Activated T-cell treated with anti-CD3 and anti-CD28 coated beads, Interleukin-2, amount 50 U/mL, for 4 hours (primary cell): ENCODE measurements around the gene FAT2. TPM values are rescaled to one million over a fixed set of nuclear protein-coding genes. Genes with fewer than 3 reads are reported as not detected.

Experiments used
- ATAC-seq, 2 donors: fragments of 200-7000 bp; cut with Tn5 transposase; one replicate each; pipeline ENCODE4 v1.10.0; 2021
- DNase-seq: peaks from one replicate; pipeline ENCODE4 v3.0.0-alpha.2; 2020
- H3K27me3 Mint-ChIP-seq: one replicate; pipeline ENCODE4 v1.8.0; 2021; ENCODE audit warnings: low read depth, mixed read lengths
- H3K36me3 Mint-ChIP-seq: one replicate; pipeline ENCODE4 v1.8.0; 2022; ENCODE audit warnings: mixed read lengths; ENCODE audit not compliant: insufficient read depth
- H3K4me1 Mint-ChIP-seq: one replicate; pipeline ENCODE4 v1.8.0; 2021; ENCODE audit warnings: low read depth, mixed read lengths
- H3K4me3 Mint-ChIP-seq: one replicate; pipeline ENCODE4 v1.8.0; 2021; ENCODE audit warnings: mild to moderate bottlenecking, moderate library complexity, mixed read lengths
- H3K9me3 Mint-ChIP-seq: one replicate; pipeline ENCODE4 v1.8.0; 2021; ENCODE audit warnings: mixed read lengths
- total RNA-seq, 3 donors: library from RNA; stranded (reverse); gene quantifications; one replicate each; pipeline ENCODE4 v1.2.1, GENCODE V29; 2021

Gene FAT2
- total RNA-seq, 3 donors from 2014 or later: not detected

DNA sequence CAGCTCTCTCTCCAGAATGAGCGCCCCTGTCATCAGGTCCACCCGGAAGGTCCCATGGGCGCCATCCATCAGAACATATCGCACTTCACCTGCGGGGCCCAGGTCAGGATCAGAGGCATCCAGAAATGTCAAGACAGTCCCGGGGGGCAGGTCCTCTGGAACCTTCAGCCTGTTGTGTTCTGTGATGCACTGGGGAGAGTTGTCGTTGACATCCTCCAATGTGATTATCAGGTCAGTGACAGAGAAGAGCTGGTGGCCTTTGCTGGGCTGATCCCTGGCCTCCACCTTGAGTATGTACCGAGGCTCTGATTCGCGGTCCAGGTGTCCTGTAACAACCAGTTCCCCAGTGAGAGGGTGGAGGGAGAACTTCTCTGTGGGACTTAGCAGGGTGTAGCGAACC is 25.2 kb downstream of the FAT2 start:
- no peak for ATAC-seq
- H3K36me3 Mint-ChIP-seq: no peaks in the 10 kb centered on the region
- no peak overlapping the region for H3K4me3 Mint-ChIP-seq

DNA sequence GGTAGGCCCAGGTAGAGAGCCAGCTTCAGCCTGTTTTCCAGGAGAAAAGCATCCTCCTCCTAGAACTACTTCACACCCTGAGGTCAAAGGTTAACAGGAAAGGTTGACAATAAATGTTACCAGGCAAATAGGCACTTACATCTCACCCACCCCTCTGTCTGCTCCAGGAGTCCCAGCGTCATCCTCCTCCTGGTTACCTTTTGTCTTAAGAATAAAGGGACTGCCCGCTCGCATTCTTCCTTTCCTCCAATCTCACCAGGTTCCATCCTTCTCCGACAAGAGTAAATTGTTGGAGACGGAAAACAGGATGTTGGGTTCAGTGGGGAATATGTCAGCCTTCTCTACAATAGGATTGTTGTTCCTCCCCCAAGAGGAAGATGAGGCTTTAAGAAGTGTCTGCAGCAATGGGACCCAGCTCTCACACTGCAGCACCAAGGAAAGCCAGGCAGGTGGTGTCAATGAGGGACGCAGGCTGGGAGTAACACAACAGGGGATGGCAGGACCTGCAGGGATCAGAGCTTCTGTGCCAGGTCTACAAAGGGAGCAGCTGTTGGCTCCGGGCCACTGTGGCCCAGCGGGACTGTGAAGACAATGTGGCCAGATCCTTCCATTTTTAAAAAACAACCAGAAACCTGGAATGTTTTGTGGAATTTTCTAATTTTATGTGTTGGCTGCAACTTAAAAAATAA is 29.0 kb downstream of the FAT2 start:
- peaks cover 3% of the 10 kb centered on the region for H3K27me3 Mint-ChIP-seq
- H3K36me3 Mint-ChIP-seq: no peaks in the 10 kb centered on the region
- H3K4me3 Mint-ChIP-seq: no peak overlapping the region
- no peak for ATAC-seq
- H3K4me1 Mint-ChIP-seq: no peaks in the 10 kb centered on the region
- no peaks in the 10 kb centered on the region for H3K9me3 Mint-ChIP-seq
- DNase-seq: no peak

More for the DNA sequence above, 25.2 kb downstream of the FAT2 start:
- Mint-ChIP-seq H3K4me1 (peaks cover 3% of the 10 kb centered on the region), H3K9me3 (no peaks in the 10 kb centered on the region), H3K27me3 (peaks cover 10% of the 10 kb centered on the region)
- no peak for DNase-seq

DNA sequence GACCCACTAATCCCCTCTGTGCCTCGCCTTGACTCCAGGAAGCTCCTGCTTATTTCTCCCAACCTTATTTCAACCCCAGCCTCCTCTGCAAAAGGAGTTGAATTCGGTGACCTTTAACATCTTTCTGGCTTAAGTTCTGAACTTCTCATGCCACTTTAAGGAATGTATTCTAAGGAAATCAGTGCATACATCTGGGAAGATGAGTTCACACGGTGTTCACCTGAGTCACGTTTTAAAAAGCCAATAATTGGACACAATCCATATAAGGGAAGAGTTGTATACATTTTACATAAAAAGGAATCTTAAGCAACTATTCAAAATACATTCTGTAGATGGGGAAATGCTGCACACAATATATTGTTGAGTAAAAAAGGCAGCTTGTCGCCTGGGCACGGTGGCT is 33.2 kb downstream of the FAT2 start:
- no peaks in the 10 kb centered on the region for H3K9me3 Mint-ChIP-seq
- H3K4me3 Mint-ChIP-seq: no peak overlapping the region
- no peaks in the 10 kb centered on the region for H3K27me3 Mint-ChIP-seq
- ATAC-seq (no peak), DNase-seq (no peak)
- H3K36me3 Mint-ChIP-seq: no peaks in the 10 kb centered on the region
- no peaks in the 10 kb centered on the region for H3K4me1 Mint-ChIP-seq

DNA sequence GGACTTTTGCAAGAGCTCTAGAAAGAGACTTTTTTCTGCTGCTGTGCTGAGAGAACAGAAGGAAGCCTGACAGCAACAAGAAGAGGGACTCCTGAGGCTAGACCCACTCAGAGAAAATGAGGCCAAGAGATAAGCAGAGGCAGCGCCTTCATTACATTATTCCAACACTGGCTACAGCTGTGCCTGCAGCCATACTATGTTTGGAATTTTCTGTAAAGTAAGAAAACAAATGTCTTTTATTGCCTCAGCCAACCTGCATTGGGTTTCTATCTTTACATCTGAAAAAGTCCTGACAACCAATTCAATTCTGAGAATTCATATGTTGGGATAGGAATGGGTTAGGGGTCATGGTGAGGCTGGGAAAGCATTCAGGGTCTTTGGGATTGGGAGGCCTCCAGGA is 33.7 kb downstream of the FAT2 start:
- Mint-ChIP-seq H3K36me3 (no peaks in the 10 kb centered on the region), H3K4me3 (no peak overlapping the region), H3K4me1 (no peaks in the 10 kb centered on the region), H3K27me3 (no peaks in the 10 kb centered on the region), H3K9me3 (no peaks in the 10 kb centered on the region)
- ATAC-seq (no peak), DNase-seq (no peak)

DNA sequence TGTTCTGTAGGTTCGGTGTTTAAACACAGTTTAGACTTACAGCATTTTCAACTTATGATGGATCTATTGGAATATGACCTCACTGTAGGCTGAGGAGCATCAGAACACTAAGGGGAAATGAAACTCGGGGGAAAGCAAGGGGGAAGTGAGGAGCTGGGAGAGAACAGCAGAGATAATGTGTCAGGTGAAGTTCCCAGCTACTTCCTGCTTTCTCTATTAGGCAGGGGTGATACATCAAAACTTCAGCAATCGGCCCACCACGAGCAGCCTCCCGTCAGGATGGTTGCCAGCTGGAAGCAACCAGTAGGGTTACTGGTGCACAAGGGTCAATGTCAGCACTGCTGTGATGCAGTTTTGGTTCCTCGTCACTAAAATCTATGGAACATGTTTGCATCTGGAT is 34.3 kb downstream of the FAT2 start:
- no peaks in the 10 kb centered on the region for H3K9me3 Mint-ChIP-seq
- ATAC-seq (no peak), DNase-seq (no peak)
- no peaks in the 10 kb centered on the region for H3K27me3 Mint-ChIP-seq
- no peaks in the 10 kb centered on the region for H3K36me3 Mint-ChIP-seq
- H3K4me1 Mint-ChIP-seq: no peaks in the 10 kb centered on the region
- no peak overlapping the region for H3K4me3 Mint-ChIP-seq

DNA sequence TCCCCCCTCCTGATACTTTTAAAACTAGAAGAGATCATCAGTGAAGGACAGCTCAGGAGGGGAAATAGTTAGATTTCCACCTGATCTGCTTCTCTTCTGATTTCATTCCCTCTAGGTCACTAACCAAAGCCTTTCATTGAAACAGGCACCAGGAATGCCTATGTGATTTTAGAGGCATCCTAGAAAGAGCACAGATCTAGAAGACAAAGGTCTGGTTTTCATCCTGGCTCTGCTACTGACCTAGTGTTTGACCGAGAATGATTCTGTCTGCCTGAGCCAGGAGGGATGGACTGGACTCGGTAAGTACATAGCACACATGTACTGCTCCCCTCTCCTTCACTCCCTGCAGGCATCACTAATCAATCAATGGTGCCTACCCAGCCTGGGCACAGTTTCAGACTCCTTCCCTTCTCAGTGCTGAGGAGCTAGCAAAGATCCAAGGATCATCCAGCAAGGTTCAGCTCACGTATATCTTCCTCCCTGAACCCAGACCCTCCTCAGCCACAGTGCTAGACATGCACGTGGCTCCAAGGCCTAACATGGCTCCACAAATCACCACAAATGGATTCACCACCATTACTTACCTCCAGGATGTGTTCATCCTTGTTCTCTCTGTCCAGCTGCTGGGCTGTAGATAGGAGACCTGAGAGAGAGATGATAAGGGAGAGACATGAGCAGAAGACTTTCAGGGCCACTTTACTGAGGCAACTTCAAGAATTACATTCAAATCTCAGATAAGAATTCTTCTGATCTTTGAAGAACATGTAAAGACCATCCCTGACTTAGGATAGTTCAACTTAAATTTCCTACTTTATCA is 35.2 kb downstream of the FAT2 start:
- no peaks in the 10 kb centered on the region for H3K27me3 Mint-ChIP-seq
- H3K4me1 Mint-ChIP-seq: no peaks in the 10 kb centered on the region

DNA sequence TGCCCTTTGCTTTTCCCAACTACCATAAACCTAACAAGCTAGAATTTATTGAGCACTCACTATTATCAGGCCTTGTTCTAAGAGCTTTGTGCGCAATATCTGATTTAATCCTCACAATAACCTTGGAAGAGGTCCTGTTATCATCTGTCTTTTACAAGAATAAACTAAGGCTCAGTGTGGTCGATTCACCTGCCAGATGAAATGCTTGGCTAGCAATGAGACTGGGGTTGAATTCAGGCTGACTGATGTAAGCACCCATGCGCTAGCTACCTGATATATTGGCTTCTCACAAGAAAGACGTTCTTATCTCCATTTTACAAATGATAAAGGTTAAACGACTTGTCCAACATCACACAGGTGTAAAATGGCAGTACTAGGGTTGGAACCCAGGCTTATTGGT is 37.4 kb downstream of the FAT2 start:
- H3K9me3 Mint-ChIP-seq: no peaks in the 10 kb centered on the region
- ATAC-seq: no peak
- no peaks in the 10 kb centered on the region for H3K27me3 Mint-ChIP-seq
- no peak overlapping the region for H3K4me3 Mint-ChIP-seq
- no peaks in the 10 kb centered on the region for H3K4me1 Mint-ChIP-seq
- H3K36me3 Mint-ChIP-seq: no peaks in the 10 kb centered on the region
- DNase-seq: no peak

More for the DNA sequence above, 35.2 kb downstream of the FAT2 start:
- H3K9me3 Mint-ChIP-seq: no peaks in the 10 kb centered on the region
- H3K4me3 Mint-ChIP-seq: no peak overlapping the region
- ATAC-seq (no peak), DNase-seq (no peak)
- H3K36me3 Mint-ChIP-seq: no peaks in the 10 kb centered on the region

DNA sequence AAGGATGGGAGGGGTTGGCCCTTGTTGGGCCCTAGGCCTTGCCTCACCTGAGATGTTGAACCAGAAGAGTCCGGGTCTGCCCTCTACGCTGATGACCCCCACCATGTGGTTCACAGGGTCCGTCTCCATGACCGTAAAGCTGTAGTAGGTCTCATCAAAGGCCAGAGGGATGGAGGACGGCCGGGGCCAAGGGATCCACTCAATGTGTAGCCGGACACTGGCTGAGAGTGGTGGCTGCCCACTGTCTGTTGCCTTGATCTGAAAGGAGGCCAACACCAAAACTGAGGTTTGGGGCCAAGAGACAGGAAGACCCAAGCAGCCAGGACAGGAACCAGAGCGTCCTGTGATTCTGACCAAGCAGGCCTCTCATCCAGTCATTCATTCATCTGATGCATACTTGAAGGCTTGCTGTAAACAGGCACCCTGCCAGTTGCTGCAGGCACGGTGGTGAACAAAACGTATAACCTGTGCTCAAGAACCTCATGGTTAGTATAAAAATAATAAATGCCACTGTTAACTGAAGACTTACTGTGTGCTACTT is 37.9 kb downstream of the FAT2 start:
- Mint-ChIP-seq H3K4me3 (no peak overlapping the region), H3K9me3 (no peaks in the 10 kb centered on the region), H3K4me1 (no peaks in the 10 kb centered on the region), H3K27me3 (no peaks in the 10 kb centered on the region), H3K36me3 (no peaks in the 10 kb centered on the region)
- ATAC-seq: no peak
- DNase-seq: no peak

DNA sequence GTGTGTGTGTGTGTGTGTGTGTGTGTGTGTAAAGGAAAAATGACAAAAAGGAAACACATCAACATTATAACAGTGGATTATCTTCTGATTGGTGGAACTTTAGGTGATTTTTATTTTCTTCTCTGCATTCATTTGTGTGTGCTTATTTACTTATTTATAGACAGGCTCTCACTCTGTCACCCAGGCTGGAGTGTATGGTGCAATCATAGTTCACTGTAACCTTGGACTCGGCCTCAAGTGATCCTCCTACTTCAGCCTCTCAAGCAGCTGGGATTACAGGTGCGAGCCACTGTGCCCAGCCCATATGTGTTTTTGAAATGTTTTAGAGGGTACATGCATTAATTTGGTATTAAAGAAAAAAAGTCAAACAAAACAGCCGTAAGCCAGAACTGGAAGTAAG is 39.1 kb downstream of the FAT2 start:
- Mint-ChIP-seq H3K4me1 (no peaks in the 10 kb centered on the region), H3K27me3 (no peaks in the 10 kb centered on the region), H3K4me3 (no peak overlapping the region), H3K9me3 (no peaks in the 10 kb centered on the region), H3K36me3 (no peaks in the 10 kb centered on the region)
- no peak for ATAC-seq
- no peak for DNase-seq

DNA sequence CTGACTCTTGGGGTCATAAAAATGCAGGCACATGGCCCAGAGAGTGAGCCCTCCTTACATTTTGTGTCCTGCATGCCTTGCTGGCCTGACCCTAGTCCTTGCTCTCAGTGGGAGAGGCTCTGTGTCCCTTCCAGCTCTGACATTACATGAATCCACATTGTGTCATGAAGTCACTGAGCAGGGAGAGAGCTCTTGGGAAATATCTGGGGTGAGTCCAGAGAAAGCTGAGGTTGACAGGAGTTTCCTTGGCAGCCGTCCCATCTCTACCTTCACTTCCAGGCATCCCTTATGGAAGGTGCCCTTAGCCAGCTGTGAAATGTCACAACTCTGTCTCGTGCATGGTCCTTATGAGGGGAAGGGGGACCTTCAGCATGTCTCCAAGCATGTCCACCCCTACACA is 41.0 kb downstream of the FAT2 start:
- H3K27me3 Mint-ChIP-seq: no peaks in the 10 kb centered on the region
- ATAC-seq (no peak), DNase-seq (no peak)
- no peak overlapping the region for H3K4me3 Mint-ChIP-seq
- H3K9me3 Mint-ChIP-seq: no peaks in the 10 kb centered on the region
- H3K4me1 Mint-ChIP-seq: no peaks in the 10 kb centered on the region
- no peaks in the 10 kb centered on the region for H3K36me3 Mint-ChIP-seq

DNA sequence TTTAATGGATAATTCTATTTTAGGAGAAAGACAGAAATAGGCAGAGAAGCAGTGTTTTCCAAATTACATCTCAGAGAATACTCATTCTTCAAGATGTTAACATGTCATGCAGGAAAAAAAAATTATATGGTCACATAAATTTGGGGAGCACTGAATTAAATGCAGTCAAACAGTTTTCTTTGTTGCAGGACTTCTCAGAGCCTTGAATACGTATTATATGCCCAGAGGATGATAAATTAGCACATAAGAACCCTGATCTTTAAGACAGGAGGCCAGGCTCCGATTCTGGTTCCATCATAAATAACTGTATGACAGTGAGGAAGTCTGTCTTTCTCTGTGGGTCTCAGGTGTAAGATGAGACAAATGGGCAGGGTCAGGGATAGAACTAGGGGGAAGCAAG is 41.4 kb downstream of the FAT2 start:
- Mint-ChIP-seq H3K36me3 (no peaks in the 10 kb centered on the region), H3K9me3 (no peaks in the 10 kb centered on the region), H3K4me1 (no peaks in the 10 kb centered on the region), H3K4me3 (no peak overlapping the region), H3K27me3 (no peaks in the 10 kb centered on the region)
- ATAC-seq: no peak
- no peak for DNase-seq

DNA sequence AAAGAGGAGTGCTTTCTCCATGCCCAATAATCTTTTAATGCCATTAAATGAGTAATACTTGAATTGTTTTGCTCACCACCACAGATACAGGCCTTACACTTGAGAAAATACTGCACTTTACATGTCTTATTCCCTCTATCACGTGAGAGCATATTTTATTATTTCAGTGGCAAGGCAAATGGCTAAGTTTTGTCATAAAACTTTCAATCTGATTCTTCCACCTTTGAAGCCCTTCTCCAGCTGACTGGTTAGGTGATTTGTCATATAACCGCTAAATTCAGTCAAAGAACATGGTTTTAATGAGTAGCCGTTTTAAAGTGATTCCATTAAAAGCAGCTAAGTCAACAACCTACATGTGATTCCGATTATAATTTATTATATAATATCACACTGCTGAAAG is 43.8 kb downstream of the FAT2 start:
- ATAC-seq: no peak
- Mint-ChIP-seq H3K27me3 (no peaks in the 10 kb centered on the region), H3K36me3 (no peaks in the 10 kb centered on the region), H3K9me3 (no peaks in the 10 kb centered on the region), H3K4me3 (no peak overlapping the region), H3K4me1 (no peaks in the 10 kb centered on the region)
- no peak for DNase-seq

DNA sequence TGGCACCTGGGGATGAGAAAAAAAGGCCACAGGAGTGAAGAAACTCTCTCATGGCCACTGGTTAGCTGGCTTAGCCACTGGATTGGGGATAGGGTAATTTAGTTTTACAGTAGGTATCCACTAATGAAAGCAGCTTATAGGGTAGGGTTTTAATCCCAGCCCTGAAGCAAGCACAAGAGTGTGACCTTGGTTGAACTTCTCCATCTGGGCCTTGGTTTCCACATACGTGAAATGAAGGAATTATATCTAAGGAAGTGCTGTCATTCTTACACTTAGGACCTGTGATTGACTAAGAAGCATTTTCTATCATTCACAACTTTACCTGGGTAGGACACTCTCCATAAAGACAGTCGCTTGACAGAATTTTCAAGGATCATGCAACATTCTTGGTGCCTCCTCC is 49.6 kb downstream of the FAT2 start:
- Mint-ChIP-seq H3K4me1 (no peaks in the 10 kb centered on the region), H3K36me3 (no peaks in the 10 kb centered on the region), H3K27me3 (no peaks in the 10 kb centered on the region), H3K4me3 (no peak overlapping the region), H3K9me3 (no peaks in the 10 kb centered on the region)
- no peak for ATAC-seq
- DNase-seq: no peak
